NCI-H187 (cell line): ENCODE measurements around the gene LMNTD1.
"Not testable (repeated sequence)": the region's sequence is repeated elsewhere in the genome, so short reads cannot be mapped to it uniquely, and the experiment has no call there.

Experiments
- DNase-seq, 2 experiments: peaks; one replicate each; lab custom pipeline; 2025; lab: John Stamatoyannopoulos, UW

The LMNTD1 gene

GRCh38 chr12:25433024-25433423, 120.1 kb downstream of the LMNTD1 start:
- DNase-seq: no peak

- DNase-seq: no peak
Observed at GRCh38 chr12:25427337-25428249, 125.5 kb downstream of the LMNTD1 start.

- not testable (repeated sequence) for DNase-seq
Observed at GRCh38 chr12:25426821-25427220, 126.3 kb downstream of the LMNTD1 start.
